MG63 (cell line): ENCODE results near the gene CDK11B. TPM values are rescaled to one million over a fixed set of nuclear protein-coding genes. Genes with fewer than 3 reads are reported as not detected.

ENCODE experiments used
- total RNA-seq: library from RNA; depleted of rRNA; stranded (reverse); fragments of >200 nt; shearing (Covaris generic); gene quantifications from 2 replicates; pipeline ENCODE4 v1.2.3, GENCODE V29; 2014; ENCODE audit warnings: low replicate concordance; rRNA removed

Gene CDK11B
- total RNA-seq, 1 experiment from 2014 or later: 4.5 TPM

Other genes starting within 250 kb of the CDK11B start
- not detected in 2 replicates for gene ANKRD65, start 237.7 kb downstream of the CDK11B start, total RNA-seq
- 0.59 and 6.2 TPM in 2 replicates for gene VWA1, start 223.3 kb downstream of the CDK11B start, total RNA-seq
- not detected in 2 replicates for gene ATAD3C, start 209.3 kb downstream of the CDK11B start, total RNA-seq
- 26.1 and 36.6 TPM in 2 replicates for gene ATAD3B, start 187.2 kb downstream of the CDK11B start, total RNA-seq
- 66.9 and 74.6 TPM in 2 replicates for gene ATAD3A, start 146.8 kb downstream of the CDK11B start, total RNA-seq
- gene TMEM240, start 118.4 kb downstream of the CDK11B start, total RNA-seq: not detected in 2 replicates
- 168 and 203 TPM in 2 replicates for gene SSU72, start 84.1 kb downstream of the CDK11B start, total RNA-seq
- 4.0 and 8.7 TPM in 2 replicates for gene FNDC10, start 58.9 kb downstream of the CDK11B start, total RNA-seq
- gene MIB2, start 43.5 kb downstream of the CDK11B start, total RNA-seq: 26.4 and 66.8 TPM in 2 replicates
- gene MMP23B, start 26.8 kb downstream of the CDK11B start, total RNA-seq: 1.6 TPM in 1 of 2 replicates, not detected in the other
- 14.2 and 21.7 TPM in 2 replicates for gene SLC35E2B, start 33.8 kb upstream of the CDK11B start, total RNA-seq
- 9.6 and 11.1 TPM in 2 replicates for gene CDK11A, start 65.4 kb upstream of the CDK11B start, total RNA-seq
- 37.8 and 61.4 TPM in 2 replicates for gene NADK, start 119.5 kb upstream of the CDK11B start, total RNA-seq
- gene GNB1, start 232.1 kb upstream of the CDK11B start, total RNA-seq: 327 and 329 TPM in 2 replicates